K562 (cell line): Measurements from ENCODE around the gene DYNLL1. TPM values are rescaled to one million over a fixed set of nuclear protein-coding genes. Genes with fewer than 3 reads are reported as not detected.

ENCODE experiments used
- AFF1 ChIP-seq, 2 experiments: fragments of 450-650 bp; IDR thresholded peaks; 2 replicates each; pipeline ENCODE4 v1.6.1; 2018; ENCODE audit warnings: mild to moderate bottlenecking in 2 of 2, low read depth in 1 of 2; ENCODE audit not compliant: partially characterized antibody in 2 of 2
- ARID3B ChIP-seq: fragments of 250-450 bp; sonication (Bioruptor Pico); IDR thresholded peaks from 2 replicates; pipeline ENCODE4 v1.4.0; 2020; ENCODE audit warnings: borderline replicate concordance
- BRD4 ChIP-seq: fragments of 200-600 bp; sonication (generic); IDR thresholded peaks from 2 replicates; pipeline ENCODE4 v1.6.1; 2017; ENCODE audit warnings: inconsistent platforms
- CHD4 ChIP-seq: fragments of 200-600 bp; sonication (generic); IDR thresholded peaks from 3 replicates; pipeline ENCODE4 v1.6.1; 2012; ENCODE audit warnings: low read depth, mild to moderate bottlenecking, mixed read lengths, low read length, inconsistent platforms; ENCODE audit not compliant: insufficient read depth, insufficient replicate concordance, poor library complexity, severe bottlenecking
- EP300 ChIP-seq: IDR thresholded peaks from 2 replicates; pipeline ENCODE4 v1.6.1; 2012; ENCODE audit warnings: low read length, improper control_type of control experiment
- FOXJ2 ChIP-seq: fragments of 200-800 bp; sonication (Bioruptor generic); IDR thresholded peaks from 2 replicates; pipeline ENCODE4 v1.6.1; 2016; ENCODE audit warnings: missing genetic modification characterization, missing compliant biosample characterization
- KLF13 ChIP-seq: fragments of 450-650 bp; IDR thresholded peaks from 2 replicates; pipeline ENCODE4 v1.6.1; 2016; ENCODE audit warnings: missing genetic modification characterization, low read depth, mild to moderate bottlenecking, missing compliant biosample characterization, moderate library complexity, borderline replicate concordance
- NFIX ChIP-seq: fragments of 250-450 bp; sonication (Bioruptor Pico); IDR thresholded peaks from 2 replicates; pipeline ENCODE4 v1.4.0; 2020; ENCODE audit warnings: low read depth, mild to moderate bottlenecking, moderate library complexity
- NR2F6 ChIP-seq: fragments of 450-650 bp; formaldehyde crosslinking; IDR thresholded peaks from 2 replicates; pipeline ENCODE4 v1.4.0; 2020; ENCODE audit warnings: mild to moderate bottlenecking
- SP2 ChIP-seq: IDR thresholded peaks from 2 replicates; pipeline ENCODE4 v1.6.1; 2011; ENCODE audit warnings: mild to moderate bottlenecking, low read depth, low read length, moderate library complexity; ENCODE audit not compliant: poor library complexity, severe bottlenecking; ENCODE audit errors: extremely low read depth
- TCF15 ChIP-seq: fragments of 250-450 bp; sonication (Bioruptor Pico); IDR thresholded peaks from 2 replicates; pipeline ENCODE4 v1.8.0; 2022; ENCODE audit warnings: moderate library complexity, mild to moderate bottlenecking, inconsistent platforms
- THRB ChIP-seq: fragments of 450-650 bp; formaldehyde crosslinking; conservative IDR thresholded peaks from 2 replicates; pipeline ENCODE4 v1.4.0; 2022; ENCODE audit warnings: mild to moderate bottlenecking, missing genetic modification characterization
- ZNF133 ChIP-seq: fragments of 250-450 bp; sonication (Bioruptor Pico); IDR thresholded peaks from 2 replicates; pipeline ENCODE4 v1.4.0; 2020; ENCODE audit warnings: mild to moderate bottlenecking
- ZNF511 ChIP-seq: sonication (generic); formaldehyde crosslinking; IDR thresholded peaks from 2 replicates; pipeline ENCODE4 v1.8.0; 2022; ENCODE audit warnings: mild to moderate bottlenecking, missing genetic modification reagents
- polyA plus RNA-seq, 8 experiments: library from polyadenylated mRNA; depleted of rRNA in 4 of 8; stranded (reverse) in 5 of 8; unstranded in 3 of 8; fragments of >200 nt; fragmentation: Nextera tagmentation in 2 of 8; fragmentation: Illumina TruSeq in 1 of 8; extraction: Ambion mirVana in 2 of 8; extraction: Trizol in 1 of 8; gene quantifications; 2 replicates each; pipeline versions ENCODE4 v1.2.1 to v1.2.3, GENCODE V29; 2011 to 2014; ENCODE audit warnings: inconsistent platforms in 1 of 8, missing spikeins in 1 of 8
- total RNA-seq, 7 experiments: library from RNA; depleted of rRNA in 6 of 7; stranded (reverse); fragments of >200 nt in 6 of 7; fragmentation: Illumina TruSeq in 2 of 7; extraction: Trizol in 2 of 7; gene quantifications; 2 replicates each; pipeline versions ENCODE4 v1.2.1 to v1.2.3, GENCODE V29; 2011 to 2021; ENCODE audit warnings: low replicate concordance in 1 of 7

Gene DYNLL1
- total and polyA plus RNA-seq, 9 of the 15 experiments (the other 6 are each of a cell fraction or from before 2014, with no cell fraction given): 303 to 1,112 (median 468) TPM

- no peak for TF ChIP-seq ARID3B
- TF ChIP-seq NR2F6 (CRISPR knock-in tag): no peak
- no peak for TF ChIP-seq CHD4
- no peak for TF ChIP-seq KLF13 (tag)
- TF ChIP-seq SP2: no peak
- TF ChIP-seq BRD4: no peak
- no peak for TF ChIP-seq ZNF133
- no peak for TF ChIP-seq THRB (CRISPR knock-in tag)
- TF ChIP-seq FOXJ2 (tag): no peak
- no peak for TF ChIP-seq NFIX (CRISPR knock-in tag)
- TF ChIP-seq EP300: no peak; the same call in 1 of the 2 replicates
- peak; percentile 47; the same call in 1 of the 2 replicates for TF ChIP-seq ZNF511 (CRISPR knock-in tag)
- no peak for TF ChIP-seq AFF1 (IDR thresholded peaks at IDR 0.05; ENCODE audit: low read depth in 1 of 2, partially characterized antibody in 2 of 2)
- no peak for TF ChIP-seq TCF15 (CRISPR knock-in tag)
Observed at GRCh38 chr12:120534703-120535655, 39.1 kb downstream of the DYNLL1 start (continued).
